WI38 (cell line): Measurements from ENCODE around the gene ARL13B.

Source experiments
- H3K4me3 ChIP-seq: 2 replicates; pipeline ENCODE4 v1.5.1; 2011; ENCODE audit warnings: low read depth, mild to moderate bottlenecking, control low read depth, low read length
- TF ChIP-seq, protein P1 (sequence below): IDR thresholded peaks from 2 replicates; pipeline ENCODE4 v1.5.1; 2012; ENCODE audit warnings: low read depth, mild to moderate bottlenecking, control low read depth, low read length

The ARL13B gene

DNA sequence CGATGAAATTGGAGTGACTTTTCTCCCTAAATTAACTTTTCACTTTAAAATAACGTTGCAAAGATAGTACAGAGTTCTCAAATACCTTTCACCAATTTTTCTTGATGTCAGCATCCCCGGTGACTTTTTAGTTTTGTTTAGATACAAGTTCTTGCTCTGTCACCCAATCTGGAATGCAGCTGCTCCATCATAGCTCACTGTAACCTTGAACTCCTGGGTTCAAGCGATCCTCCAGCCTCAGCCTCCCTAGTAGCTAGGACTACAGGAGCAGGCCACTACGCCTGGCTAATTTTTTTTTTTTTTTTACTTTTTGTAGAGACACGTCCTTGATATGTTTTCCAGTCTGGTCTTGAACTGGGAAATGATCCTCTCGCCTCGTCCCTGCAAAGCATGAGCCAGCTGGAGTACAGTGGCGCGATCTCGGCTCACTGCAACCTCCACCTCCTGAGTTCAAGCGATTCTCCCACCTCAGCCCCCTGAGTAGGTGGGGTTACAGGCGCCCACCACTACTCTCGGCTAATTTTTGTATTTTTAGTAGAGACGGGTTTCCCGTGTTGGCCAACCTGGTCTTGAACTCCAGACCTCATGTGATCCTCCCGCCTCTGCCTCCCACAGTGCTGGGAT, 83.7 kb downstream of the ARL13B start:
- H3K4me3 ChIP-seq: peak overlapping the region; percentile 73
- TF ChIP-seq, protein P1, sequence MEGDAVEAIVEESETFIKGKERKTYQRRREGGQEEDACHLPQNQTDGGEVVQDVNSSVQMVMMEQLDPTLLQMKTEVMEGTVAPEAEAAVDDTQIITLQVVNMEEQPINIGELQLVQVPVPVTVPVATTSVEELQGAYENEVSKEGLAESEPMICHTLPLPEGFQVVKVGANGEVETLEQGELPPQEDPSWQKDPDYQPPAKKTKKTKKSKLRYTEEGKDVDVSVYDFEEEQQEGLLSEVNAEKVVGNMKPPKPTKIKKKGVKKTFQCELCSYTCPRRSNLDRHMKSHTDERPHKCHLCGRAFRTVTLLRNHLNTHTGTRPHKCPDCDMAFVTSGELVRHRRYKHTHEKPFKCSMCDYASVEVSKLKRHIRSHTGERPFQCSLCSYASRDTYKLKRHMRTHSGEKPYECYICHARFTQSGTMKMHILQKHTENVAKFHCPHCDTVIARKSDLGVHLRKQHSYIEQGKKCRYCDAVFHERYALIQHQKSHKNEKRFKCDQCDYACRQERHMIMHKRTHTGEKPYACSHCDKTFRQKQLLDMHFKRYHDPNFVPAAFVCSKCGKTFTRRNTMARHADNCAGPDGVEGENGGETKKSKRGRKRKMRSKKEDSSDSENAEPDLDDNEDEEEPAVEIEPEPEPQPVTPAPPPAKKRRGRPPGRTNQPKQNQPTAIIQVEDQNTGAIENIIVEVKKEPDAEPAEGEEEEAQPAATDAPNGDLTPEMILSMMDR: no peak

DNA sequence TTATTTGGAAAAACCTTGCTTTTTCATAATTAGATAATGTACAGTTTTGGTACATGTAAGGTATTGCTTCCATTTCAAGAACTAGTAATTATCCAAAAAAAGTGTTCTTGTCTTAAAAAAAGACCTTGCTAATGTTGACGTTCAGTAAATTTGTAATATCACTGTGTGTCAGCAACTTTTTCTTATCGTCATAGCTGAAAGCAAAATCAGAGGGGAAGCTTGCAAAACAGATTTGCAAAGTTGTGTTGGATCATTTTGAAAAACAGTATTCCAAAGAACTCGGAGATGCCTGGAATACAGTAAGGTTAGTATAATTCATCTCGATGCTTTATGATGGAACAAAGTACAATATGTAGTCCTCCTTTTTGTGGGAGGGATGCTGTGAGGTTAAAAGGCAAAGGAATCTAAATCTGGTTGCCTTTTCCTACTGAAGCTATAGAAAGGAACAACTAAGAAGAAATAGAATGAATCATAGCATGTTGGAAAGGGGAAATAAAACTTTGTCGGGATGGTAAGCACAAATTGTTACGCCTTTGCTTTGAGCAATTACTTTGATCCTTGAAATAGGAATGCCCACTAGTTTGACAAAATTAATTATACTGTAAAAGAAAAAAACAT, 84.4 kb downstream of the ARL13B start:
- TF ChIP-seq, protein P1: no peak
- H3K4me3 ChIP-seq: peak overlapping the region; percentile 73; the same call in 1 of the 2 replicates

DNA sequence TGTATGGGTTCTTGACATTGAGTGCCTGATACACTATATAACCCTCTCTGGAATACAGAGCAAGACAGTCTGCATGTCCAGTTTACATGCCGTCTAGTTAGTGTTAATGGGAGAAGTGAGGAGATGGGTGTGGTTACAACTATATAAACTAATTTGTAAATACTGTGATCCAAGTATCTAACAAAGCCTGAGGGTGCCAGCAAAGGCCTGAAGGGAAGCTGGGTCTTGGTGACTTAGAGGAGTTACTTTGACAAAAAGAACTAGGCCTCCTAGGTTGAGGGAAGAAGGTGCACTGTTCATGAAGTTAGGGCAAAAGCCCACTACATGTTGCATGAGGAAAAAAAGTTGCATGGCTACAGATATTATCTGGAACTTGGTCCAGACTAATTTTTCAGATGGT, 85.2 kb downstream of the ARL13B start:
- TF ChIP-seq, protein P1: no peak
- H3K4me3 ChIP-seq: no peak overlapping the region

DNA sequence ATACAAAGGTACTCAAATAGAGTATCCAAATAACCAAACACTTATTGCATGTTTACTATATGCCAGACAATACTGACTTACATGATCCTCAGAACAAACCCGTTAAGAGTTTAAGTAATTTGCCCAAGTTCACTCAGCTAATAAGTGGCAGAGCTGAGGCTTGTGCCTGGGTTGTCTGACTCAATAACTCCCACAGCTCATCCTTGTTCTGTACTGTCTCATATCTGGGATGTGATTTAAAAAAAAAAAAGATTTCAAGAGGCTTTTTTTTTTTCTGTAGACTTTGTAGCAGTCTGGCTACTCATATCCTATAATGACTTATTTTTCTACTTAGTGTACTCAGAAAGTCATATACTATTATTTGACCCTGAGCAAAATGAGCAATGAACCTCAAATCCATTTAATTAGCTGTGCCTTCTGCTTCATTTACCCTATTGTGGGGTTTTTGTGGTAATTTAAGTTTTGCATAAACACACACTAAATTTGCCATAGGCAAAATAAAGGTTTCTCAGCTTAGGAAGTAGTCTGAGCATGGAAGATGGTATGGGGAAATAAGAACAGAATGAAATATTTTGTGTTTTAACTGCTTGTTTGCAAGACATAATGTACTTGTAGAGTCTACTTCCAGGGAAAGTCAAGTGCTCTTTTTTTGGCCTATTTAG, 86.0 kb downstream of the ARL13B start:
- no peak overlapping the region for H3K4me3 ChIP-seq
- TF ChIP-seq, protein P1: no peak

DNA sequence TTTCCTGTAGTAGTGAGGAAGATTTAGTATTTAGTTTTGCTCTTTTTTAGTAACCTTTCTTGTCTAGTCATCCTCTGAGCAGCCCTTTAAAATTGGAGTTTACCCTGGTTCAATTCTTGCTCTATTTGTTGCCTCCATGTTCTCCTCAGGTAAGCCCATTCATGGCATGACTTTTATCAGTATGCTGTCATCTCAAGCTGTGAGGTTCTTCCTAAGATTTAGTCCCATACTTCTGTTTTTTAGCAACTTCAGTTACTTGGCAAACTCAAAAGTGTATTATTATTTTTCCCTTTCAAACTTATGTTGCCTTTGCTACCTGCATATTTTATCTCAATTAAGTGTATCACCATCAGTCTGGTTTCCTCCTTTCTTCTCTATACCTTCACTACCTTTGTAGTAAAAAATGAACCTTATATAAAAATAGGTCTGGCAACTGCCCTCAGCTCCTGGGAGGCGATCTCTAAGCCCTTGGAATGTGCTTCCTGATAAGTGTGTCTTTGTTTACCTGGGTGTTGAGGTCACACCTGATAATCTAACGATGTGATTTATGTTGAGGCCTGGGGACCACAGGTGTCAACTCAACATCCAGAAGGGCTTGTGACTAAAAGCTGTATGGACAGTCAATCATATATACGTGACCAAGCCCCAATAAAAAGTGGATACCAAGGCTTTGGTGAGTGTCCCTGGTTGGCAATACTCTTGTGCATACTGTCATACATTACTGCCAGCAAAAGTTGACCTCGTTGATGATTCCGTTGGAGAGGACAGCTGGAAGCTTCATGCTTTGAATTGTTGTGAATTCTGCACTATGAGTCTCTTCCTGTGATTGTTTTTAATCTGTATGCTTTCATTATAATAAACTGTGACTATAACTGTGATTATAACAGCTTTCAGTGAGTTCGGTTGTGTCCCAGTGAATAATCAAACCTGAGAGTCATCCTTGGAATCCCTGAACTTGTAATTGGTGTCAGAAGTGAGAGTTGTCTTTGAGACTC, 86.8 kb downstream of the ARL13B start:
- TF ChIP-seq, protein P1: no peak
- no peak overlapping the region for H3K4me3 ChIP-seq

DNA sequence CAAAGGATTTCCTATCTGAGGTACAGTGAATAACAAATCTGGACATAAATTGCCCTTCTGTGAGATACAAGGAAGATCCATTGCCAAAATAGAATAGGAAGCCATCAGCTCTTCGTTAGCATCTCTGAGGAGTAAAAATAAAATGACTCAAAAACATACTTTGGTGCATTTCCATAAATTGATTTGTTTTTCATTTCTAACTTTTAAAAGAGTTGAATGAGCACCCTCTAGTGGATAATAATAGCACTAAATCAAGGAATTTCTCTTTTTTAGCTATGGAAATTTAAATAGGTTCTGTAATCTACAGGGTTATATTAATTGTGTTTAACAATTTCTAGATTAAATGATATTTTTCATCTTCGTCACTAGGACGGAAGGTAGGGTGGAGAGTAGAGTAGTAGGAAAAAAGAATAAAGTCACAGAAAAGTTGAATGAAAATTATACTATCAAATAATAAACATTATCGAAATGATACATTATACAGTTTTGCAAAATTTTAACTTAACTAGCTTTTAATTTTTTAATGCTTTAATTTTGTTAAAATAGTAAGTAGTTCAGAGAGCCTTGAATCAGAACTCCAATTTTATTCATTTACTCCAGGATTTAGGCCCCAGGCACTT, 89.3 kb downstream of the ARL13B start:
- H3K4me3 ChIP-seq: no peak overlapping the region
- TF ChIP-seq, protein P1: peak; percentile 25; the same call in 1 of the 2 replicates
